GM12801 (cell line): ENCODE results near the gene REV1.

Source experiments
- CTCF ChIP-seq: IDR thresholded peaks from one replicate; pipeline ENCODE4 v1.5.1; 2011; ENCODE audit warnings: control low read depth; ENCODE audit not compliant: insufficient read length; ENCODE audit errors: extremely low read depth

Gene REV1

GRCh38 chr2:99422599-99422998 lies 67.2 kb downstream of the REV1 start:
- TF ChIP-seq CTCF = no peak

GRCh38 chr2:99421469-99421868 lies 68.3 kb downstream of the REV1 start:
- TF ChIP-seq CTCF = no peak

DNA sequence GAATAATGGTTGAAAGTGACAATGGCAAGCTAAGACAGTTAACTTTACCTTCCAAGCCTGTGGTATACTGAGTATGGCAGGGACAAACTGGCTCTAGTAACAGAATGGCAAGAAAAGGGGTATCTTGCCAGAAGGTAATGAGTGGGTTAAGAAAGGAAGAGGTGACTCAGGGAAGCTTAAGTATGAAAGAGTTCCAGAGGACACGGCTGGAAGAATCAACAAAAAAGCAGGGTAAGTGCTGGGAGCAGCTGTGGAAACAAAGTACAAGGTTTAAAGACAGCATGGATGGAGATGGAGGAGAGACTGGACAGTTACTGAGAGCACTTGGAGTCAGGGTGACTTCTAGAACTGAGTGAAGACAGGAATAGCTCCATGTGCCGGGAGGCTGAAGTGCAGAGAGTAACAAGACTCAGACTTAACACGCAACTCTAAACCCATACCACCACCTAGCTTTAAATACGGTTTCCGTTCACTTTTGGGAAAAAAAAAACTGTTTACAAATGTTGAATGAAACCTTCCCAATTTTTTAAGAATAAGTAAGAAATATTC lies 69.0 kb downstream of the REV1 start:
- TF ChIP-seq CTCF = no peak

- TF ChIP-seq CTCF = no peak
Observed at GRCh38 chr2:99420031-99420430, 69.8 kb downstream of the REV1 start.

GRCh38 chr2:99417396-99417795 lies 72.4 kb downstream of the REV1 start:
- TF ChIP-seq CTCF = no peak

DNA sequence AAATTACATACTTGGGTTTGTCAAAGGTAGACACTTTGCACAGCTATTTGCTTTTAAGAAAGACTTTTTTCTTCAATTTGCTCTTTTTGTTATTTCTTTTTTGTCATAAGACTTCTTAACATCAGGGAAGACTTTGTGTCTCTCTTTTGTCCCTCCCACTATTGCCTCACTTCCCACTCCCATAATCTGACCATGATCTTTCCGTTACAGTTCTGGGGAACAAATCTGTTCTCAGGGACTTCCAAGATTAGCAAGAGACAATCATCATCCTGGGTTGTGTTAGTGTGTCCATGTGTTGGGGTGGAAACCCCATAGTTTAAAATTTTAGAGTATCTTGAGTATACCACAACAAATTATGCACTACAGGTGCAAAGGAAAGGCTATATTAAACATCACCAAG lies 75.3 kb downstream of the REV1 start:
- TF ChIP-seq CTCF = no peak

DNA sequence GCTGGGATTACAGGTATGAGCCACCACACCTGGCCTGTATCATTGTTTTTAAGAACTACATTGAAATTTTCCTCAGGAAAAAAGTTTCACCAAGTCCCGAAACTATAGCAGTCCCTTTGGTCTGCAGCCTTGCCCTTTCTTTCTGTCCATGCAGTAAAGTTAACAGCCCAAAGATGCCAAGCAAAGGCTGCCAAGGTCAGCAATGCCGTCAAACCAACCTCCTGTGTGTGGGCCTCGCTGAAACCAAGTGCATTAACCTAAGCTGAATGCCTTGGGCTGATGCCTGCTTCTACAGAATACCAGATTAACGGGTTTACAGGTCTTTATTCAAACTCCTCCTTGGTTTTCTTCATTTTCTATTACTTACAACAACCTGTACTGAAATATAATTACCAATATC lies 79.5 kb downstream of the REV1 start:
- TF ChIP-seq CTCF = no peak

DNA sequence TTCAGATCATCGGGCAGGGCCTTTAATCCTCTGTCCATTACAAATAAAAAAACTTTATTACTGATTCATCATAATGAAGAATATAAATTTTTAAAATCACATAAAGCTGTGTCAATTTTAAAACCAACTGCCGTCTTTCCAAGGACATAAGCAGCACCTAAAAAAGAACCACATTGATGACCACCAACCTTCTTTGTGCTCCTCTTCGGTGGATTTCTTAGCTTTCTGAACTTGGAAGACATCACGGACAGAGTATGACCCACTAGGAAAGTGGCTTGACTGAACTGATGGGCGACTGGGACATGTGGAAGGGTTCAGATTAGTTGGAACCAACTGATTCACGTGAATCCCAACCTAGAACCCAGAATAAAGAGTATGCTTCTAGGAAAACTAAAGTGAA lies 83.7 kb downstream of the REV1 start:
- TF ChIP-seq CTCF = no peak
